Liver (tissue), 9 donors: ENCODE data around the gene CD109. TPM values are rescaled to one million over a fixed set of nuclear protein-coding genes. Genes with fewer than 3 reads are reported as not detected.
"Not testable (repeated sequence)": the region's sequence is repeated elsewhere in the genome, so short reads cannot be mapped to it uniquely, and the experiment has no call there.

Experiments used
- DNase-seq: peaks from one replicate; pipeline ENCODE4 v3.0.0-alpha.2; 2017; ENCODE audit warnings: low spot score
- H3K27ac ChIP-seq, 2 donors: one replicate each; pipeline ENCODE4 v1.7.0; 2013; ENCODE audit warnings: inconsistent platforms in 2 of 2, low read length in 2 of 2, control low read depth in 1 of 2, low read depth in 1 of 2, mild to moderate bottlenecking in 1 of 2
- H3K27me3 ChIP-seq, 4 donors: one replicate each; pipeline versions ENCODE4 v1.6.1 to v1.7.0; 2013; ENCODE audit warnings: low read length in 3 of 4, inconsistent platforms in 1 of 4, mild to moderate bottlenecking in 1 of 4, moderate library complexity in 1 of 4; ENCODE audit not compliant: control insufficient read depth in 4 of 4, insufficient read depth in 4 of 4
- H3K36me3 ChIP-seq, 4 donors: one replicate each; pipeline versions ENCODE4 v1.6.1 to v1.7.0; 2013; ENCODE audit warnings: low read length in 3 of 4, mild to moderate bottlenecking in 3 of 4, low read depth in 1 of 4, moderate library complexity in 1 of 4; ENCODE audit not compliant: control insufficient read depth in 4 of 4, insufficient read depth in 3 of 4
- H3K4me1 ChIP-seq, 4 donors: one replicate each; pipeline versions ENCODE4 v1.6.1 to v1.7.0; 2013; ENCODE audit warnings: low read length in 3 of 4, mild to moderate bottlenecking in 3 of 4, moderate library complexity in 1 of 4; ENCODE audit not compliant: control insufficient read depth in 4 of 4, insufficient read depth in 4 of 4
- H3K4me3 ChIP-seq, 3 donors: one replicate each; pipeline versions ENCODE4 v1.6.1 to v1.7.0; 2013; ENCODE audit warnings: low read length in 3 of 3, control low read depth in 1 of 3, low read depth in 1 of 3, mild to moderate bottlenecking in 1 of 3
- H3K9ac ChIP-seq, 2 donors: one replicate each; pipeline ENCODE4 v1.7.0; 2013; ENCODE audit warnings: low read length in 2 of 2, mild to moderate bottlenecking in 2 of 2, moderate library complexity in 2 of 2, control low read depth in 1 of 2, low read depth in 1 of 2
- H3K9me3 ChIP-seq, 4 donors: one replicate each; pipeline versions ENCODE4 v1.6.1 to v1.7.0; 2013; ENCODE audit warnings: low read length in 3 of 4; ENCODE audit not compliant: control insufficient read depth in 4 of 4
- ATF3 ChIP-seq: IDR thresholded peaks from 2 replicates; pipeline ENCODE4 v1.6.1; 2016; ENCODE audit warnings: antibody characterized with exemption
- EGR1 ChIP-seq, 2 donors: IDR thresholded peaks; 2 replicates each; pipeline ENCODE4 v1.6.1; 2016 to 2018; ENCODE audit warnings: antibody characterized with exemption in 2 of 2, low read depth in 2 of 2
- FOXA1 ChIP-seq: IDR thresholded peaks from 2 replicates; pipeline ENCODE4 v1.6.1; 2016; ENCODE audit warnings: antibody characterized with exemption
- HNF4A ChIP-seq, 2 donors: conservative IDR thresholded peaks; 2 replicates each; pipeline ENCODE4 v1.6.1; 2016; ENCODE audit warnings: antibody characterized with exemption in 2 of 2, mild to moderate bottlenecking in 2 of 2
- HNF4G ChIP-seq: IDR thresholded peaks from 2 replicates; pipeline ENCODE4 v1.6.1; 2016; ENCODE audit warnings: antibody characterized with exemption
- MAX ChIP-seq: IDR thresholded peaks from 2 replicates; pipeline ENCODE4 v1.6.1; 2016; ENCODE audit warnings: antibody characterized with exemption
- NR2F2 ChIP-seq: IDR thresholded peaks from 2 replicates; pipeline ENCODE4 v1.6.1; 2016; ENCODE audit warnings: antibody characterized with exemption
- REST ChIP-seq: IDR thresholded peaks from 2 replicates; pipeline ENCODE4 v1.6.1; 2016; ENCODE audit warnings: antibody characterized with exemption, mild to moderate bottlenecking
- RXRA ChIP-seq, 2 donors: IDR thresholded peaks; 2 replicates each; pipeline ENCODE4 v1.6.1; 2017 to 2018; ENCODE audit warnings: antibody characterized with exemption in 2 of 2, mild to moderate bottlenecking in 1 of 2
- TAF1 ChIP-seq: conservative IDR thresholded peaks from 2 replicates; pipeline ENCODE4 v1.6.1; 2016; ENCODE audit warnings: antibody characterized with exemption, mild to moderate bottlenecking
- WGBS: extraction: QIAGEN DNeasy Blood & Tissue Kit; methylation state at CpG from one replicate; pipeline ENCODE4 v1.1.7; 2013; 5-methylcytosine and 5-hydroxymethylcytosine counted together
- polyA plus RNA-seq, 2 donors: library from polyadenylated mRNA; stranded (reverse) in 1 of 2; unstranded in 1 of 2; fragments of 200-250 nt in 1 of 2; fragments of >200 nt in 1 of 2; fragmentation: Nextera tagmentation in 1 of 2; extraction: Ambion mirVana in 1 of 2; gene quantifications; one replicate each; pipeline versions ENCODE4 v1.2.1 to v1.2.3, GENCODE V29; 2013 to 2015
- total RNA-seq, 2 donors: library from RNA; depleted of rRNA; stranded (reverse); fragments of >200 nt; gene quantifications; one replicate each; pipeline ENCODE4 v1.2.3, GENCODE V29; 2014
- donor health status: healthy.
- donor health status: healthy.
- donor health status: healthy.
- donor health status: healthy.
- donor health status: healthy.

Gene CD109
- total and polyA plus RNA-seq, 4 donors, result 0.18 to 2.0 (median 0.32) TPM

- Histone ChIP-seq H3K9ac (no peak overlapping the region), H3K36me3 (no peaks in the 10 kb centered on the region), H3K27ac (no peak overlapping the region), H3K4me1 (no peaks in the 10 kb centered on the region), H3K9me3 (no peaks in the 10 kb centered on the region), H3K27me3 (no peaks in the 10 kb centered on the region), H3K4me3 (no peak overlapping the region)
- DNase-seq, result no peak
- TF ChIP-seq RXRA (IDR thresholded peaks at IDR 0.05) (no peak), MAX (no peak), ATF3 (no peak)
- 57% methylated on average over 9 of the region's 9 CpGs for WGBS
Measured at GRCh38 chr6:73722318-73723060, 26.5 kb downstream of the CD109 start.

GRCh38 chr6:73723480-73723879, 27.5 kb downstream of the CD109 start:
- not testable (repeated sequence) for H3K27me3 ChIP-seq, H3K9me3 ChIP-seq, DNase-seq, H3K9ac ChIP-seq, H3K36me3 ChIP-seq, H3K4me1 ChIP-seq, H3K27ac ChIP-seq, H3K4me3 ChIP-seq
- 88% methylated on average over 2 of the region's 2 CpGs for WGBS

- 96% methylated on average over 3 of the region's 3 CpGs for WGBS
- no peaks in the 10 kb centered on the region for H3K36me3 ChIP-seq
- no peak overlapping the region for H3K27ac ChIP-seq
- no peaks in the 10 kb centered on the region for H3K27me3 ChIP-seq
- H3K4me1 ChIP-seq, result no peaks in the 10 kb centered on the region
- TF ChIP-seq NR2F2 (no peak), REST (no peak), TAF1 (no peak), HNF4G (no peak), HNF4A (conservative IDR thresholded peaks at IDR 0.05) (no peak), MAX (no peak), FOXA1 (no peak), EGR1 (IDR thresholded peaks at IDR 0.05; ENCODE audit: low read depth in 2 of 2) (no peak)
- H3K4me3 ChIP-seq, result no peak overlapping the region
- no peak for DNase-seq
- no peak overlapping the region for H3K9ac ChIP-seq
- H3K9me3 ChIP-seq, result no peaks in the 10 kb centered on the region
Measured at GRCh38 chr6:73724389-73724788, 28.4 kb downstream of the CD109 start.

- H3K9ac ChIP-seq, H3K4me3 ChIP-seq, DNase-seq, H3K4me1 ChIP-seq, H3K27me3 ChIP-seq, H3K36me3 ChIP-seq, H3K9me3 ChIP-seq, H3K27ac ChIP-seq: not testable (repeated sequence)
- WGBS, result 78% methylated on average over 8 of the region's 8 CpGs
Measured at GRCh38 chr6:73725192-73725591, 29.2 kb downstream of the CD109 start.
